Tibial artery (tissue), 4 donors: Measurements from ENCODE around the gene NPAS3.

ENCODE experiments used
- DNase-seq, 2 donors: peaks; one replicate each; pipeline ENCODE4 v3.0.0-alpha.2; 2019
- H3K27ac ChIP-seq, 2 donors: fragments of 200-600 bp; sonication (generic) in 1 of 2; 1 replicate in 1 of 2; 2 replicates in 1 of 2; pipeline ENCODE4 v1.5.1; 2018 to 2019; ENCODE audit warnings: mild to moderate bottlenecking in 1 of 2
- H3K27me3 ChIP-seq, 2 donors: fragments of 200-600 bp; sonication (generic) in 1 of 2; one replicate each; pipeline versions ENCODE4 v1.5.1 to v1.6.0; 2016 to 2019
- H3K36me3 ChIP-seq, 3 donors: fragments of 200-600 bp; sonication (generic) in 2 of 3; one replicate each; pipeline ENCODE4 v1.5.1; 2016 to 2019; ENCODE audit warnings: mild to moderate bottlenecking in 2 of 3
- H3K4me1 ChIP-seq, 4 donors: fragments of 200-600 bp; sonication (generic) in 2 of 4; 1 replicate in 3 of 4; 2 replicates in 1 of 4; pipeline ENCODE4 v1.5.1; 2016 to 2019
- H3K4me3 ChIP-seq, 2 donors: fragments of 200-600 bp; sonication (generic) in 1 of 2; 1 replicate in 1 of 2; 2 replicates in 1 of 2; pipeline ENCODE4 v1.5.1; 2018 to 2019; ENCODE audit warnings: mild to moderate bottlenecking in 2 of 2
- H3K9me3 ChIP-seq, 3 donors: fragments of 200-600 bp; sonication (generic) in 1 of 3; one replicate each; pipeline ENCODE4 v1.5.1; 2016 to 2019
- intact Hi-C: fragments of 100-400 bp; cut with DNase I; formaldehyde crosslinking; loops from one replicate; pipeline ENCODE4 v1.15.0; 2023; ENCODE audit warnings: low total_unique reads
- TF ChIP-seq, protein P1 (sequence below), 2 experiments: fragments of 200-600 bp in 1 of 2; fragments of 450-650 bp in 1 of 2; IDR thresholded peaks; one replicate each; pipeline ENCODE4 v1.5.1; 2017 to 2019; ENCODE audit warnings: antibody characterized with exemption in 2 of 2, mild to moderate bottlenecking in 1 of 2, moderate library complexity in 1 of 2

The NPAS3 gene

DNA sequence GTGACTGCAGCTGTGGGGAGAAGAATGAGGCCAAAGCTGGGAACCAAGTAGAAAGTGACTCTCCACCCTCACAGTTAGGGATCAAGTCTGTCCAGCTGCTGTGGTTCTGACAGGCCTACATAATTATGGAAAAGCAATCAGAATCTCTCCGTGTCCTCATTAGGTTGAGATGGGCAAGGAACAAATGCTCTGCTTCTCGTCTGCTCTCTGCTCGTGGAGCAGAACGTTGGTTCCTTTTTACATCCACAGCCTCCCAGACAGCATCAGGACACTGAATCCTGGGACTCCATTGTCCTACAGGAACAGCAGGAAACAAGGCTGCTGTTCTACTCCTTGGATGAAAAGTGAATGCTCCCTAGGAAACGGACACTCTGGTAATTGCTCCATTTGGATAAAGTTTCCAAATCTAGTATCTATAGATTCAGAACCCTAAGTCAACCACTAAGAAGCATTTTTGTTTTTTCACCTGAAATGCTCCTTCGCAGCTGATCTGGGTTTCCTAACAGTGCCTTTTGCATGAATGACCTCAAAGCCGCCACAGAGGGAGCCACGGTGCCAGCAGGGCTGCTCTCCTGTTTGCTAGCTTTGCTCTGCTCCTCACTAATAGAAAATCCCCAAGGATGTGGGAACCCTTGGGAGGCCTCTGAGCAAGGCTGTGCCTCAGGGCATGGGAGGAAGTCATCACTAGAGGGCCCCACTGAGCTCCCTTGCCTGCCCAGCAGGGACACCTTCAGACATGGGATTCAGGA lies 910.2 kb downstream of the NPAS3 start:
- intact Hi-C loops = no loop called here
- TF ChIP-seq, protein P1, sequence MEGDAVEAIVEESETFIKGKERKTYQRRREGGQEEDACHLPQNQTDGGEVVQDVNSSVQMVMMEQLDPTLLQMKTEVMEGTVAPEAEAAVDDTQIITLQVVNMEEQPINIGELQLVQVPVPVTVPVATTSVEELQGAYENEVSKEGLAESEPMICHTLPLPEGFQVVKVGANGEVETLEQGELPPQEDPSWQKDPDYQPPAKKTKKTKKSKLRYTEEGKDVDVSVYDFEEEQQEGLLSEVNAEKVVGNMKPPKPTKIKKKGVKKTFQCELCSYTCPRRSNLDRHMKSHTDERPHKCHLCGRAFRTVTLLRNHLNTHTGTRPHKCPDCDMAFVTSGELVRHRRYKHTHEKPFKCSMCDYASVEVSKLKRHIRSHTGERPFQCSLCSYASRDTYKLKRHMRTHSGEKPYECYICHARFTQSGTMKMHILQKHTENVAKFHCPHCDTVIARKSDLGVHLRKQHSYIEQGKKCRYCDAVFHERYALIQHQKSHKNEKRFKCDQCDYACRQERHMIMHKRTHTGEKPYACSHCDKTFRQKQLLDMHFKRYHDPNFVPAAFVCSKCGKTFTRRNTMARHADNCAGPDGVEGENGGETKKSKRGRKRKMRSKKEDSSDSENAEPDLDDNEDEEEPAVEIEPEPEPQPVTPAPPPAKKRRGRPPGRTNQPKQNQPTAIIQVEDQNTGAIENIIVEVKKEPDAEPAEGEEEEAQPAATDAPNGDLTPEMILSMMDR (IDR thresholded peaks at IDR 0.05) = peak; percentile 60 to 61
- DNase-seq = peak in 1 of 2 donors; percentile 73

DNA sequence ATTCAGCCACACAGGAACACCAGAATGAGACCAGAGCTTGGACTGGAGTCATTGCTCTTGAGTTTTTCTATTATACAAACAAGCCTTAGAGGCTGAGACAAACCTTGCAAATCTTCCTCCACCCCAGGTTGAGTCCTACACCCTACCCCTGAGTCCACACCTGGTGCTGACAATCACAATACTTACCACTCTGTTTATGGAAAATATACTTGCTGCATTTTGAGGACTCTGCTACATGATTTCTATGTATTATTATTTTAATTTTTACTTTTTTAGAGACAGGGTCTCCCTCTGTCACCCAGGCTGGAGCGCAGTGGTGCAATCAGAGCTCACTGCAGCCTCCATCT lies 910.7 kb downstream of the NPAS3 start:
- Histone ChIP-seq H3K27ac (no peak overlapping the region), H3K4me1 (no peaks in the 10 kb centered on the region), H3K4me3 (no peak overlapping the region), H3K9me3 (no peaks in the 10 kb centered on the region), H3K27me3 (no peaks in the 10 kb centered on the region), H3K36me3 (no peaks in the 10 kb centered on the region)
- no peak for DNase-seq
- TF ChIP-seq, protein P1 (IDR thresholded peaks at IDR 0.05) = no peak
- intact Hi-C loops = no loop called here

More for the DNA sequence above, 910.2 kb downstream of the NPAS3 start:
- H3K27me3 ChIP-seq = no peaks in the 10 kb centered on the region
- no peaks in the 10 kb centered on the region for H3K36me3 ChIP-seq
- H3K27ac ChIP-seq = no peak overlapping the region
- no peaks in the 10 kb centered on the region for H3K9me3 ChIP-seq
- H3K4me1 ChIP-seq = no peaks in the 10 kb centered on the region
- H3K4me3 ChIP-seq = no peak overlapping the region

DNA sequence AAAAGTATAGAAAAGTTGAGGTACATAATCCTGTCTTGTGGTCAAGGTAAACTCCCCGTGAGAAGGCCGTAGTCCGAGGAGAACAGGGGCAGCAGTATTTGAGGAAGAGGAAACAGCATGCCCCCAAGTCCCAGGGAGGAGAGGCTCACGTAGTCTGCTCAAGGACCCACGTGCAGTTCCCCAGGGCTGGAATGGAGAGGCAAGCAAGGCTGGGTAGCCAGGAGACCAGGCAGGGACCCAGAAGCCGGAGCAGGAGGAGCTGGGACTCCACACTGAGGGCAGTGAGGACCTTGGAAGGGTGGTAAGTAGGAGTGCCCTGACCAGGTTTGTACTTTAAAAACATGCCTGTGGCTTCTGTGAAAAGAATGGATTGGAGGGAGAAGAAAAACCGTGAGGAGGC lies 912.1 kb downstream of the NPAS3 start:
- no peak overlapping the region for H3K4me3 ChIP-seq
- intact Hi-C loops = loop anchor here (5.0 kb wide), 1 partner anchor 246 kb away; no protein-coding TSS in a partner anchor
- no peak overlapping the region for H3K27ac ChIP-seq
- H3K4me1 ChIP-seq = no peaks in the 10 kb centered on the region
- H3K9me3 ChIP-seq = no peaks in the 10 kb centered on the region
- TF ChIP-seq, protein P1 (IDR thresholded peaks at IDR 0.05) = no peak
- DNase-seq = no peak
- H3K36me3 ChIP-seq = no peaks in the 10 kb centered on the region
- H3K27me3 ChIP-seq = no peaks in the 10 kb centered on the region

DNA sequence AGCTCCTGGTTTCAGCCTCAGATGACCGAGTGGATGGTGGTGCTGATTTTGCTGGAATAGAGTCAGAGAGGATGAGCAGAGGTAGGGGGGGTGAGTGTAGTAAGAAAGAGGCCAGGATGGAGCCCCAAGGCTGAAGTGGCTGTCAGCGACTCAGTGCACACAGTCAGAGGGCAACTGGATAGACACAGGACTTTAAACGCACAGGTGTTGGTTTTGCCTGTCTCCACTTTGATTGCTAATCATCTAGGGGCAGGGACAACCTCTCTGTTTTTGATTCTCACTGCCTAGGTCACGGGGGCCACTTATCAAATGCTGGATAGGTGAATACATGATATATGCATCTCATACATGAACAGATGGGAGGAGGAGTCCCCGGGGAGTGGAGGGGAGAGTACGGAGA lies 912.7 kb downstream of the NPAS3 start:
- Histone ChIP-seq H3K4me1 (no peaks in the 10 kb centered on the region), H3K9me3 (no peaks in the 10 kb centered on the region), H3K27me3 (no peaks in the 10 kb centered on the region), H3K36me3 (no peaks in the 10 kb centered on the region), H3K4me3 (no peak overlapping the region), H3K27ac (no peak overlapping the region)
- DNase-seq = no peak
- intact Hi-C loops = loop anchor here (5.0 kb wide), 1 partner anchor 246 kb away; no protein-coding TSS in a partner anchor
- TF ChIP-seq, protein P1 (IDR thresholded peaks at IDR 0.05) = no peak

DNA sequence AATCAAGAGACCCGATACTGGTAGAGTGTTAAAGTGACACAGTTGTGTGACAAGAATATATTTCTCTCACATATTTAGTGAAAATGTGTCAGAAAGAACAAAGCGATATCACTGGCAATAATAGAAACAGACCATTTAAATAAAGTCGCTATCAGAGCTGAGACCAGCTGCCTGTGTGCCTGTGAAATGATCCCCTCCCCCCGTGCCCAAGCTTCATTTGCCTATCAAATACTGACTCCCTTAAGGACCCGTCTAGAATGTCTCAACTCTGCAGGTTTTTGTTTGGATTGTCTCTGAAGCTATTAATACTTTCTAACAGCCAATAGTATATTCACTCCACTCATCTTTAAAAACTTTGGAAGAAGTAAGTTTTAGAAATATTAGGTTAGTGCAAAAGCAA lies 913.3 kb downstream of the NPAS3 start:
- Histone ChIP-seq H3K4me3 (no peak overlapping the region), H3K27me3 (no peaks in the 10 kb centered on the region), H3K36me3 (no peaks in the 10 kb centered on the region), H3K9me3 (no peaks in the 10 kb centered on the region), H3K4me1 (no peaks in the 10 kb centered on the region), H3K27ac (no peak overlapping the region)
- TF ChIP-seq, protein P1 (IDR thresholded peaks at IDR 0.05) = no peak
- no peak for DNase-seq
- intact Hi-C loops = loop anchor here (5.0 kb wide), 1 partner anchor 245 kb away; no protein-coding TSS in a partner anchor
